ES-I3 (cell line): ENCODE results near the gene COLEC12.

Experiments used
- H3K36me3 ChIP-seq: 2 replicates; pipeline ENCODE4 v1.6.1; 2013; ENCODE audit warnings: mild to moderate bottlenecking, low read length, control low read depth, moderate library complexity; ENCODE audit not compliant: insufficient read depth
- H3K4me1 ChIP-seq: 2 replicates; pipeline ENCODE4 v1.6.1; 2013; ENCODE audit warnings: mild to moderate bottlenecking, control low read depth, low read length; ENCODE audit not compliant: insufficient read depth
- H3K9ac ChIP-seq: 2 replicates; pipeline ENCODE4 v1.6.1; 2013; ENCODE audit warnings: low read depth, mild to moderate bottlenecking, low read length, moderate library complexity
- H3K9me3 ChIP-seq: 2 replicates; pipeline ENCODE4 v1.6.1; 2013; ENCODE audit warnings: mild to moderate bottlenecking, low read length, moderate library complexity; ENCODE audit not compliant: control insufficient read depth, insufficient read depth

COLEC12 gene

GRCh38 chr18:453400-453799 is 47.1 kb downstream of the COLEC12 start:
- Histone ChIP-seq H3K4me1 (no peaks in the 10 kb centered on the region), H3K9me3 (peaks cover 7% of the 10 kb centered on the region), H3K36me3 (no peaks in the 10 kb centered on the region), H3K9ac (no peak overlapping the region)

GRCh38 chr18:452816-453215 is 47.7 kb downstream of the COLEC12 start:
- Histone ChIP-seq H3K9ac (no peak overlapping the region), H3K36me3 (no peaks in the 10 kb centered on the region), H3K4me1 (no peaks in the 10 kb centered on the region), H3K9me3 (peaks cover 7% of the 10 kb centered on the region)

- Histone ChIP-seq H3K9ac (no peak overlapping the region), H3K4me1 (no peaks in the 10 kb centered on the region), H3K9me3 (peaks cover 7% of the 10 kb centered on the region), H3K36me3 (no peaks in the 10 kb centered on the region)
Measured at GRCh38 chr18:449374-449773, 51.1 kb downstream of the COLEC12 start.

GRCh38 chr18:448116-448790 is 52.2 kb downstream of the COLEC12 start:
- Histone ChIP-seq H3K36me3 (no peaks in the 10 kb centered on the region), H3K9me3 (peaks cover 5% of the 10 kb centered on the region), H3K4me1 (no peaks in the 10 kb centered on the region), H3K9ac (no peak overlapping the region)

GRCh38 chr18:446941-447560 is 53.5 kb downstream of the COLEC12 start:
- H3K4me1 ChIP-seq = no peaks in the 10 kb centered on the region
- H3K36me3 ChIP-seq = no peaks in the 10 kb centered on the region
- H3K9ac ChIP-seq = no peak overlapping the region
- H3K9me3 ChIP-seq = peaks cover 5% of the 10 kb centered on the region

GRCh38 chr18:445055-445454 is 55.4 kb downstream of the COLEC12 start:
- Histone ChIP-seq H3K9me3 (no peaks in the 10 kb centered on the region), H3K36me3 (no peaks in the 10 kb centered on the region), H3K4me1 (no peaks in the 10 kb centered on the region), H3K9ac (no peak overlapping the region)

GRCh38 chr18:438571-438970 is 61.9 kb downstream of the COLEC12 start:
- no peaks in the 10 kb centered on the region for H3K36me3 ChIP-seq
- no peak overlapping the region for H3K9ac ChIP-seq
- no peaks in the 10 kb centered on the region for H3K4me1 ChIP-seq
- H3K9me3 ChIP-seq = no peaks in the 10 kb centered on the region

GRCh38 chr18:435940-436339 is 64.6 kb downstream of the COLEC12 start:
- no peak overlapping the region for H3K9ac ChIP-seq
- H3K36me3 ChIP-seq = no peaks in the 10 kb centered on the region
- no peaks in the 10 kb centered on the region for H3K4me1 ChIP-seq
- H3K9me3 ChIP-seq = no peaks in the 10 kb centered on the region

- no peaks in the 10 kb centered on the region for H3K9me3 ChIP-seq
- H3K36me3 ChIP-seq = no peaks in the 10 kb centered on the region
- H3K4me1 ChIP-seq = no peaks in the 10 kb centered on the region
- no peak overlapping the region for H3K9ac ChIP-seq
Measured at GRCh38 chr18:434410-434809, 66.1 kb downstream of the COLEC12 start.

- no peak overlapping the region for H3K9ac ChIP-seq
- no peaks in the 10 kb centered on the region for H3K4me1 ChIP-seq
- H3K36me3 ChIP-seq = no peaks in the 10 kb centered on the region
- H3K9me3 ChIP-seq = no peaks in the 10 kb centered on the region
Measured at GRCh38 chr18:433960-434359, 66.5 kb downstream of the COLEC12 start.

- H3K9me3 ChIP-seq = no peaks in the 10 kb centered on the region
- H3K9ac ChIP-seq = no peak overlapping the region
- H3K36me3 ChIP-seq = no peaks in the 10 kb centered on the region
- no peaks in the 10 kb centered on the region for H3K4me1 ChIP-seq
Measured at GRCh38 chr18:433298-433697, 67.2 kb downstream of the COLEC12 start.

- no peak overlapping the region for H3K9ac ChIP-seq
Measured at GRCh38 chr18:432791-433190, 67.7 kb downstream of the COLEC12 start.

GRCh38 chr18:429030-429429 is 71.5 kb downstream of the COLEC12 start:
- H3K36me3 ChIP-seq = no peaks in the 10 kb centered on the region
- H3K9ac ChIP-seq = no peak overlapping the region
- H3K9me3 ChIP-seq = no peaks in the 10 kb centered on the region
- peaks cover 5% of the 10 kb centered on the region; the same call in 1 of the 2 replicates for H3K4me1 ChIP-seq

More at GRCh38 chr18:432791-433190, 67.7 kb downstream of the COLEC12 start:
- Histone ChIP-seq H3K9me3 (no peaks in the 10 kb centered on the region), H3K4me1 (no peaks in the 10 kb centered on the region), H3K36me3 (no peaks in the 10 kb centered on the region)

- H3K9ac ChIP-seq = no peak overlapping the region
- H3K4me1 ChIP-seq = peaks cover 5% of the 10 kb centered on the region; the same call in 1 of the 2 replicates
- no peaks in the 10 kb centered on the region for H3K9me3 ChIP-seq
- H3K36me3 ChIP-seq = no peaks in the 10 kb centered on the region
Measured at GRCh38 chr18:427005-427404, 73.5 kb downstream of the COLEC12 start.

- no peaks in the 10 kb centered on the region for H3K9me3 ChIP-seq
- no peak overlapping the region for H3K9ac ChIP-seq
- no peaks in the 10 kb centered on the region for H3K36me3 ChIP-seq
- H3K4me1 ChIP-seq = peaks cover 19% of the 10 kb centered on the region
Measured at GRCh38 chr18:425106-425745, 75.3 kb downstream of the COLEC12 start.
